Measurements from ENCODE around the gene SERF2. TPM values are rescaled to one million over a fixed set of nuclear protein-coding genes. Genes with fewer than 3 reads are reported as not detected.

Gene SERF2
- polyA plus RNA-seq, 3 donors, result 1,511 to 3,135 (median 2,483) TPM

- peaks cover 27 to 48% of the 10 kb centered on the region in 2 donors for H3K4me1 ChIP-seq (ENCODE audit: control insufficient read depth in 1 of 2, insufficient read depth in 2 of 2, low read length in 2 of 2)
- no CpG with 5 or more reads among the region's 2 CpGs for WGBS (ENCODE audit: insufficient coverage)
- no peaks in the 10 kb centered on the region for H3K9me3 Mint-ChIP-seq
- TF ChIP-seq, protein P1, sequence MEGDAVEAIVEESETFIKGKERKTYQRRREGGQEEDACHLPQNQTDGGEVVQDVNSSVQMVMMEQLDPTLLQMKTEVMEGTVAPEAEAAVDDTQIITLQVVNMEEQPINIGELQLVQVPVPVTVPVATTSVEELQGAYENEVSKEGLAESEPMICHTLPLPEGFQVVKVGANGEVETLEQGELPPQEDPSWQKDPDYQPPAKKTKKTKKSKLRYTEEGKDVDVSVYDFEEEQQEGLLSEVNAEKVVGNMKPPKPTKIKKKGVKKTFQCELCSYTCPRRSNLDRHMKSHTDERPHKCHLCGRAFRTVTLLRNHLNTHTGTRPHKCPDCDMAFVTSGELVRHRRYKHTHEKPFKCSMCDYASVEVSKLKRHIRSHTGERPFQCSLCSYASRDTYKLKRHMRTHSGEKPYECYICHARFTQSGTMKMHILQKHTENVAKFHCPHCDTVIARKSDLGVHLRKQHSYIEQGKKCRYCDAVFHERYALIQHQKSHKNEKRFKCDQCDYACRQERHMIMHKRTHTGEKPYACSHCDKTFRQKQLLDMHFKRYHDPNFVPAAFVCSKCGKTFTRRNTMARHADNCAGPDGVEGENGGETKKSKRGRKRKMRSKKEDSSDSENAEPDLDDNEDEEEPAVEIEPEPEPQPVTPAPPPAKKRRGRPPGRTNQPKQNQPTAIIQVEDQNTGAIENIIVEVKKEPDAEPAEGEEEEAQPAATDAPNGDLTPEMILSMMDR (IDR thresholded peaks at IDR 0.05), result no peak
- peaks cover 38 to 56% of the 10 kb centered on the region in 2 donors for H3K36me3 ChIP-seq (replicated peaks in 1 of 2; ENCODE audit: control insufficient read depth in 1 of 2, insufficient read depth in 2 of 2, low read length in 2 of 2)
- peak overlapping the region in 1 of 2 donors; percentile 100 for H3K27ac ChIP-seq (ENCODE audit: low read depth in 1 of 2, low read length in 2 of 2)
- H3K4me3 ChIP-seq (replicated peaks in 1 of 3; ENCODE audit: low read depth in 2 of 3, low read length in 3 of 3), result no peak overlapping the region
- no peak overlapping the region for H2AFZ ChIP-seq (ENCODE audit: insufficient read depth, low read depth, low read length, poor library complexity, severe bottlenecking)
- H3K4me3 Mint-ChIP-seq, result no peak overlapping the region
- H4K20me1 ChIP-seq (ENCODE audit: insufficient read depth, low read length), result peaks cover 39% of the 10 kb centered on the region
- H3K27me3 Mint-ChIP-seq (ENCODE audit: low read depth in 3 of 3), result peaks cover 0 to 1% (median 0%) of the 10 kb centered on the region in 3 donors
- no peaks in the 10 kb centered on the region for H3K9me3 ChIP-seq (replicated peaks in 1 of 2; ENCODE audit: control insufficient read depth in 1 of 2, insufficient read depth in 1 of 2, low read length in 2 of 2)
- H3K27ac Mint-ChIP-seq, result peak overlapping the region in 4 of 7 donors; percentile 15 to 76 (median 26)
- H3K27me3 ChIP-seq (ENCODE audit: control insufficient read depth in 2 of 2, insufficient read depth in 2 of 2, low read length in 2 of 2), result no peaks in the 10 kb centered on the region
- H3K9ac ChIP-seq (ENCODE audit: insufficient read depth, low read length, poor library complexity, severe bottlenecking), result no peak overlapping the region
- no peak overlapping the region for H3K4me2 ChIP-seq (replicated peaks; ENCODE audit: extremely low read depth, low read length, poor library complexity, severe bottlenecking)
- H3K36me3 Mint-ChIP-seq, result peaks cover 54 to 55% of the 10 kb centered on the region in 2 donors
- intact Hi-C loops (cut with micrococcal nuclease), result no loop called here
- H3K4me1 Mint-ChIP-seq, result peaks cover 59% of the 10 kb centered on the region
- peaks cover 40% of the 10 kb centered on the region for H3K79me2 ChIP-seq (ENCODE audit: insufficient read depth, low read length)
- DNase-seq, result no peak
These were observed 3.1 kb downstream of the SERF2 start for GRCh38 chr15:43795197-43795596.

GRCh38 chr15:43795997-43796396 lies 3.9 kb downstream of the SERF2 start:
- Histone ChIP-seq H3K79me2 (ENCODE audit: insufficient read depth, low read length) (peaks cover 46% of the 10 kb centered on the region), H3K9me3 (replicated peaks in 1 of 2; ENCODE audit: control insufficient read depth in 1 of 2, insufficient read depth in 1 of 2, low read length in 2 of 2) (no peaks in the 10 kb centered on the region), H3K36me3 (replicated peaks in 1 of 2; ENCODE audit: control insufficient read depth in 1 of 2, insufficient read depth in 2 of 2, low read length in 2 of 2) (peaks cover 38 to 56% of the 10 kb centered on the region in 2 donors), H3K9ac (ENCODE audit: insufficient read depth, low read length, poor library complexity, severe bottlenecking) (no peak overlapping the region), H2AFZ (ENCODE audit: insufficient read depth, low read depth, low read length, poor library complexity, severe bottlenecking) (no peak overlapping the region), H3K4me1 (ENCODE audit: control insufficient read depth in 1 of 2, insufficient read depth in 2 of 2, low read length in 2 of 2) (peaks cover 32 to 54% of the 10 kb centered on the region in 2 donors), H4K20me1 (ENCODE audit: insufficient read depth, low read length) (peaks cover 39% of the 10 kb centered on the region), H3K4me2 (replicated peaks; ENCODE audit: extremely low read depth, low read length, poor library complexity, severe bottlenecking) (no peak overlapping the region), H3K4me3 (replicated peaks in 1 of 3; ENCODE audit: low read depth in 2 of 3, low read length in 3 of 3) (no peak overlapping the region), H3K27ac (ENCODE audit: low read depth in 1 of 2, low read length in 2 of 2) (no peak overlapping the region), H3K27me3 (ENCODE audit: control insufficient read depth in 2 of 2, insufficient read depth in 2 of 2, low read length in 2 of 2) (no peaks in the 10 kb centered on the region)
- intact Hi-C loops (cut with micrococcal nuclease), result no loop called here
- Mint-ChIP-seq H3K27me3 (ENCODE audit: low read depth in 3 of 3) (peaks cover 0 to under 1% (median 0%) of the 10 kb centered on the region in 3 donors), H3K4me1 (peaks cover 63% of the 10 kb centered on the region), H3K36me3 (peaks cover 54 to 55% of the 10 kb centered on the region in 2 donors), H3K4me3 (no peak overlapping the region), H3K9me3 (no peaks in the 10 kb centered on the region), H3K27ac (peak overlapping the region in 1 of 7 donors; percentile 74)
- TF ChIP-seq, protein P1 (IDR thresholded peaks at IDR 0.05), result no peak
- no peak for DNase-seq
